Smooth muscle cell (in vitro differentiated cells): Measurements from ENCODE around the gene HBEGF. TPM values are rescaled to one million over a fixed set of nuclear protein-coding genes. Genes with fewer than 3 reads are reported as not detected.

Source experiments
- DNase-seq: peaks from one replicate; lab custom pipeline; 2025; ENCODE audit not compliant: unreplicated experiment; lab: John Stamatoyannopoulos, UW
- H2AFZ ChIP-seq: fragments of 200-600 bp; sonication (generic); 2 replicates; pipeline ENCODE4 v1.6.0; 2016; ENCODE audit warnings: antibody characterized with exemption, low read depth, mild to moderate bottlenecking
- H3F3A ChIP-seq: fragments of 200-600 bp; sonication (generic); 2 replicates; pipeline ENCODE4 v1.6.0; 2017; ENCODE audit warnings: antibody characterized with exemption, low read depth
- H3K27ac ChIP-seq: fragments of 200-600 bp; sonication (generic); 2 replicates; pipeline ENCODE4 v1.5.1; 2016; ENCODE audit warnings: low read depth, mild to moderate bottlenecking
- H3K27me3 ChIP-seq: fragments of 200-600 bp; sonication (generic); 2 replicates; pipeline ENCODE4 v1.6.1; 2016; ENCODE audit warnings: low read depth, mild to moderate bottlenecking
- H3K36me3 ChIP-seq: fragments of 200-600 bp; sonication (generic); 2 replicates; pipeline ENCODE4 v1.5.1; 2016; ENCODE audit warnings: low read depth
- H3K4me1 ChIP-seq: fragments of 200-600 bp; sonication (generic); 2 replicates; pipeline ENCODE4 v1.5.1; 2016; ENCODE audit warnings: low read depth
- H3K4me2 ChIP-seq: fragments of 200-600 bp; sonication (generic); 2 replicates; pipeline ENCODE4 v1.6.0; 2016; ENCODE audit warnings: mild to moderate bottlenecking
- H3K4me3 ChIP-seq: fragments of 200-600 bp; sonication (generic); 2 replicates; pipeline ENCODE4 v1.5.1; 2016; ENCODE audit warnings: mild to moderate bottlenecking
- H3K79me2 ChIP-seq: fragments of 200-600 bp; sonication (generic); 2 replicates; pipeline ENCODE4 v1.6.0; 2016; ENCODE audit warnings: low read depth, mild to moderate bottlenecking
- H3K9ac ChIP-seq: fragments of 200-600 bp; sonication (generic); 2 replicates; pipeline ENCODE4 v1.6.0; 2016; ENCODE audit warnings: low read depth
- H3K9me3 ChIP-seq: fragments of 200-600 bp; sonication (generic); replicated peaks from 2 replicates; pipeline ENCODE4 v1.5.1; 2016; ENCODE audit warnings: low read depth
- H4K20me1 ChIP-seq: fragments of 200-600 bp; sonication (generic); 2 replicates; pipeline ENCODE4 v1.6.0; 2016; ENCODE audit warnings: low read depth
- CTCF ChIP-seq: fragments of 200-600 bp; sonication (generic); IDR thresholded peaks from 2 replicates; pipeline ENCODE4 v1.5.1; 2017; ENCODE audit warnings: borderline replicate concordance, mild to moderate bottlenecking, antibody characterized with exemption; ENCODE audit not compliant: insufficient read depth, poor library complexity, severe bottlenecking
- WGBS: methylation state at CpG from one replicate; pipeline ENCODE4 v1.1.7; 2016; ENCODE audit warnings: low lambda C conversion rate; 5-methylcytosine and 5-hydroxymethylcytosine counted together
- polyA plus RNA-seq: library from polyadenylated mRNA; unstranded; fragments of >200 nt; fragmentation: Nextera tagmentation; extraction: Ambion mirVana; gene quantifications from 2 replicates; pipeline ENCODE4 v1.2.1, GENCODE V29; 2016
- total RNA-seq: library from RNA; depleted of rRNA; stranded (reverse); fragments of >200 nt; gene quantifications from 2 replicates; pipeline ENCODE4 v1.2.3, GENCODE V29; 2014

Gene HBEGF
- total and polyA plus RNA-seq, 2 experiments from 2014 or later: 36.7 to 37.1 TPM

GRCh38 chr5:140294753-140295152 lies 51.6 kb downstream of the HBEGF start:
- TF ChIP-seq CTCF: no peak
- peaks cover 4% of the 10 kb centered on the region for H3K4me1 ChIP-seq
- no peaks in the 10 kb centered on the region for H3K36me3 ChIP-seq
- H3K79me2 ChIP-seq: peaks cover 84% of the 10 kb centered on the region
- peaks cover 6% of the 10 kb centered on the region for H3F3A ChIP-seq
- H3K27me3 ChIP-seq: no peaks in the 10 kb centered on the region
- no peak overlapping the region for H2AFZ ChIP-seq
- peaks cover 20% of the 10 kb centered on the region for H4K20me1 ChIP-seq
- no peaks in the 10 kb centered on the region for H3K9me3 ChIP-seq
- H3K4me2 ChIP-seq: peak overlapping the region; percentile 45
- peak overlapping the region; percentile 81 for H3K27ac ChIP-seq
- WGBS: 82% methylated on average over 2 of the region's 2 CpGs
- no peak overlapping the region for H3K4me3 ChIP-seq
- DNase-seq: no peak
- H3K9ac ChIP-seq: peak overlapping the region; percentile 48

DNA sequence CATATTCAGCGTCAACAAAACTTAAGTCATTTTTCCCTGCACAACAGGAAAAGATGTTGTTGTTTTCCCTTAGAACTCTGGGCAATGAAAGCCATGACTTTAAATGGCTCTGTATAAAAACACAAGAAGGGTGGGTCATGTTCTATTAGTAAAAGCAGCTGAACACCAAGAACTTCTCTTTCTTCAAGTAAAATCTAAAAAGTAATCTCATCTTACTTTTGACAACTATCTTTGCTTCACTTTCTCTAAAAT lies 52.6 kb downstream of the HBEGF start:
- no peak for DNase-seq
- Histone ChIP-seq H3K27ac (peak overlapping the region; percentile 81), H3K36me3 (no peaks in the 10 kb centered on the region), H2AFZ (no peak overlapping the region), H3K79me2 (peaks cover 85% of the 10 kb centered on the region), H3F3A (peaks cover 6% of the 10 kb centered on the region), H3K27me3 (no peaks in the 10 kb centered on the region), H3K4me2 (no peak overlapping the region), H3K4me3 (no peak overlapping the region), H3K9ac (peak overlapping the region; percentile 2), H3K9me3 (no peaks in the 10 kb centered on the region), H4K20me1 (peaks cover 29% of the 10 kb centered on the region), H3K4me1 (peaks cover 4% of the 10 kb centered on the region)
- no peak for TF ChIP-seq CTCF
- WGBS: 86% methylated on average over 1 of the region's 1 CpG

- Histone ChIP-seq H3K79me2 (peaks cover 88% of the 10 kb centered on the region), H3K9me3 (no peaks in the 10 kb centered on the region), H4K20me1 (peaks cover 33% of the 10 kb centered on the region), H3K4me3 (no peak overlapping the region), H3K27me3 (no peaks in the 10 kb centered on the region), H3F3A (peaks cover 6% of the 10 kb centered on the region), H2AFZ (no peak overlapping the region), H3K9ac (peak overlapping the region; percentile 2), H3K4me2 (peak overlapping the region; percentile 12), H3K27ac (peak overlapping the region; percentile 81), H3K4me1 (peaks cover 4% of the 10 kb centered on the region), H3K36me3 (no peaks in the 10 kb centered on the region)
- 69% methylated on average over 4 of the region's 4 CpGs for WGBS
- DNase-seq: no peak
- no peak for TF ChIP-seq CTCF
Measured at GRCh38 chr5:140293091-140293848, 53.1 kb downstream of the HBEGF start.
